ENCODE results near the gene TM9SF3.
"Not testable (repeated sequence)": the region's sequence is repeated elsewhere in the genome, so short reads cannot be mapped to it uniquely, and the experiment has no call there.

The TM9SF3 gene

GRCh38 chr10:96584035-96584434 lies 2.8 kb downstream of the TM9SF3 start:
- DNase-seq (ENCODE audit: low spot score): no peak
- no peak for TF ChIP-seq CTCF (IDR thresholded peaks at IDR 0.05; ENCODE audit: extremely low read depth, insufficient read depth, missing control alignments)
- in situ Hi-C loops (cut with MboI; ENCODE audit: low pct_unique_long_range_greater_than_20kb, low sequenced_read_pairs, unreplicated experiment): no loop called here

GRCh38 chr10:96579133-96579532 lies 7.7 kb downstream of the TM9SF3 start:
- in situ Hi-C loops (cut with MboI; ENCODE audit: low pct_unique_long_range_greater_than_20kb, low sequenced_read_pairs, unreplicated experiment): no loop called here
- no peak for TF ChIP-seq CTCF (IDR thresholded peaks at IDR 0.05; ENCODE audit: extremely low read depth, insufficient read depth, missing control alignments)
- DNase-seq (ENCODE audit: low spot score): no peak

GRCh38 chr10:96578633-96579032 lies 8.2 kb downstream of the TM9SF3 start:
- no peak for DNase-seq (ENCODE audit: low spot score)
- in situ Hi-C loops (cut with MboI; ENCODE audit: low pct_unique_long_range_greater_than_20kb, low sequenced_read_pairs, unreplicated experiment): no loop called here
- TF ChIP-seq CTCF (IDR thresholded peaks at IDR 0.05; ENCODE audit: extremely low read depth, insufficient read depth, missing control alignments): no peak

GRCh38 chr10:96578022-96578421 lies 8.8 kb downstream of the TM9SF3 start:
- in situ Hi-C loops (cut with MboI; ENCODE audit: low pct_unique_long_range_greater_than_20kb, low sequenced_read_pairs, unreplicated experiment): no loop called here
- no peak for DNase-seq (ENCODE audit: low spot score)
- no peak for TF ChIP-seq CTCF (IDR thresholded peaks at IDR 0.05; ENCODE audit: extremely low read depth, insufficient read depth, missing control alignments)

- no peak for DNase-seq (ENCODE audit: low spot score)
- in situ Hi-C loops (cut with MboI; ENCODE audit: low pct_unique_long_range_greater_than_20kb, low sequenced_read_pairs, unreplicated experiment): no loop called here
- TF ChIP-seq CTCF (IDR thresholded peaks at IDR 0.05; ENCODE audit: extremely low read depth, insufficient read depth, missing control alignments): no peak
These were observed 9.7 kb downstream of the TM9SF3 start for GRCh38 chr10:96577069-96577468.

- in situ Hi-C loops (cut with MboI; ENCODE audit: low pct_unique_long_range_greater_than_20kb, low sequenced_read_pairs, unreplicated experiment): no loop called here
- no peak for DNase-seq (ENCODE audit: low spot score)
- TF ChIP-seq CTCF (IDR thresholded peaks at IDR 0.05; ENCODE audit: extremely low read depth, insufficient read depth, missing control alignments): no peak
These were observed 10.4 kb downstream of the TM9SF3 start for GRCh38 chr10:96576277-96576980.

- in situ Hi-C loops (cut with MboI; ENCODE audit: low pct_unique_long_range_greater_than_20kb, low sequenced_read_pairs, unreplicated experiment); DNase-seq (ENCODE audit: low spot score): not testable (repeated sequence)
These were observed 12.2 kb downstream of the TM9SF3 start for GRCh38 chr10:96574564-96574963.
